Kidney epithelial cell (primary cell): ENCODE data around the gene GABRR3. TPM values are rescaled to one million over a fixed set of nuclear protein-coding genes. Genes with fewer than 3 reads are reported as not detected.

Experiments used
- DNase-seq: peaks from one replicate; pipeline ENCODE4 v3.0.0-alpha.2; 2010; ENCODE audit warnings: low read depth
- H3K27me3 ChIP-seq: 2 replicates; pipeline ENCODE4 v1.6.0; 2011; ENCODE audit warnings: low read length; ENCODE audit not compliant: control insufficient read depth, insufficient read depth
- H3K36me3 ChIP-seq: 2 replicates; pipeline ENCODE4 v1.5.1; 2011; ENCODE audit warnings: low read length; ENCODE audit not compliant: control insufficient read depth, insufficient read depth
- H3K4me3 ChIP-seq: 2 replicates; pipeline ENCODE4 v1.5.1; 2011; ENCODE audit warnings: low read depth, mild to moderate bottlenecking, control low read depth, low read length
- total RNA-seq: library from RNA; depleted of rRNA; stranded (reverse); fragments of >200 nt; gene quantifications from 2 replicates; pipeline ENCODE4 v1.2.3, GENCODE V29; 2015
- TF ChIP-seq, protein P1 (sequence below): IDR thresholded peaks from 2 replicates; pipeline ENCODE4 v1.5.1; 2011; ENCODE audit warnings: mild to moderate bottlenecking, moderate library complexity, low read length, control low read depth, inconsistent platforms; ENCODE audit not compliant: insufficient read depth, poor library complexity, severe bottlenecking

Gene GABRR3
- total RNA-seq, 1 donor from 2014 or later, result not detected

DNA sequence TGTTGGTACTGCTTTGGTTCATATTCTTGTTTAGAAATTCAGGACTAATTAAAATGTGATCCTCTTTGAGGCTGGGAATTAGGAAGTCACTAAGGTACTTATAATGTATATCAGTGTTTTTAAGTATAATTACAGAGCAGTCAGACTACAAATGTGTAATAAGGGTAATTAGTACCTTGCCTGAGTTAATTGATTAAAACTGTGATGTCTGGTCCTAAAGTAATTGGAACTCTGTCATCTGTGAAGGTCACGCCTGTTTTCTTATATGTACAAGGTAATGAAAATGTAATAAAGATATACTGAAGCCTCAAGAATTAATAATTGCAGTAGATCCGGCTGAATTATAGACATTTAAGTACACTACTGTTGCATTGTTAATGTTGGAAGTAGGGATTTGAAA lies 95.7 kb downstream of the GABRR3 start:
- no peak overlapping the region for H3K4me3 ChIP-seq
- no peak for DNase-seq
- TF ChIP-seq, protein P1, sequence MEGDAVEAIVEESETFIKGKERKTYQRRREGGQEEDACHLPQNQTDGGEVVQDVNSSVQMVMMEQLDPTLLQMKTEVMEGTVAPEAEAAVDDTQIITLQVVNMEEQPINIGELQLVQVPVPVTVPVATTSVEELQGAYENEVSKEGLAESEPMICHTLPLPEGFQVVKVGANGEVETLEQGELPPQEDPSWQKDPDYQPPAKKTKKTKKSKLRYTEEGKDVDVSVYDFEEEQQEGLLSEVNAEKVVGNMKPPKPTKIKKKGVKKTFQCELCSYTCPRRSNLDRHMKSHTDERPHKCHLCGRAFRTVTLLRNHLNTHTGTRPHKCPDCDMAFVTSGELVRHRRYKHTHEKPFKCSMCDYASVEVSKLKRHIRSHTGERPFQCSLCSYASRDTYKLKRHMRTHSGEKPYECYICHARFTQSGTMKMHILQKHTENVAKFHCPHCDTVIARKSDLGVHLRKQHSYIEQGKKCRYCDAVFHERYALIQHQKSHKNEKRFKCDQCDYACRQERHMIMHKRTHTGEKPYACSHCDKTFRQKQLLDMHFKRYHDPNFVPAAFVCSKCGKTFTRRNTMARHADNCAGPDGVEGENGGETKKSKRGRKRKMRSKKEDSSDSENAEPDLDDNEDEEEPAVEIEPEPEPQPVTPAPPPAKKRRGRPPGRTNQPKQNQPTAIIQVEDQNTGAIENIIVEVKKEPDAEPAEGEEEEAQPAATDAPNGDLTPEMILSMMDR, result no peak
- peaks cover 1% of the 10 kb centered on the region for H3K36me3 ChIP-seq
- no peaks in the 10 kb centered on the region for H3K27me3 ChIP-seq

DNA sequence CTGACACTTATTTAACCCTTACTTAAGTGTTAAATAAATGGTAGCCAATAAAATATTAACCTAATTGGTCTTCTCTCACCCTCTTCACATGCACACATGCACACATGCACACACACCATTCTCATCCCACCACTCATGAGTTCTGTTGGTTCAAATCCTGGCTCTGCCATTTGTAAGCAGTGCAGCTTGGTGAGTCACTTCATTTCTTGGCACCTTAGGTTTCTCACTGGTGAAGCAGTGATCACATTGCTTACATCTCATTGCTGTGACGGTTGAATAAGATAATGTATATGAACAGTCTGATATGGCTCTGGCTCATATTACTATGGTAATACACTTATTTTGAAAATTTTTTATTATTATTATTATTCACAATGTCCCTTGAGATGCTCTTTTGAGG lies 96.7 kb downstream of the GABRR3 start:
- no peaks in the 10 kb centered on the region for H3K27me3 ChIP-seq
- peaks cover 1% of the 10 kb centered on the region for H3K36me3 ChIP-seq
- no peak for DNase-seq
- TF ChIP-seq, protein P1, result no peak
- no peak overlapping the region for H3K4me3 ChIP-seq

DNA sequence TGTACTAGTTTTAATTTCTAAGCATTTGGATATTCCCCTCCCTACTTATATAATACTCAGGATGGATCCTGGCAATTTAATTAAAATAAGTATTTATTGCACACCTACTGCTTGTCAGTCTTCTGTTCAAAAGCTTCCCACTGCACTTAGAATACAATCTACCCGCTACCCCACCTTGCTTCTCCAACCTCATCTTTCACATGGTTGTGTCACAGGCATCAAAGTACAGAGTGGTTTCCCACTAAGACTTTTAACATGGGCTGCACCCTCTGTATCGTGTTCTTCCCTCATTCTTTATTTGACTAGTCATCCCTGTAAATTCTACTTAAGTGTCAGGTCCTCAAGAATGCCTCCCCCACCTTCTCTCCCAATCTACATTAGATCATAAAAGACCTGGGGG lies 97.9 kb downstream of the GABRR3 start:
- H3K36me3 ChIP-seq, result peaks cover 1% of the 10 kb centered on the region

DNA sequence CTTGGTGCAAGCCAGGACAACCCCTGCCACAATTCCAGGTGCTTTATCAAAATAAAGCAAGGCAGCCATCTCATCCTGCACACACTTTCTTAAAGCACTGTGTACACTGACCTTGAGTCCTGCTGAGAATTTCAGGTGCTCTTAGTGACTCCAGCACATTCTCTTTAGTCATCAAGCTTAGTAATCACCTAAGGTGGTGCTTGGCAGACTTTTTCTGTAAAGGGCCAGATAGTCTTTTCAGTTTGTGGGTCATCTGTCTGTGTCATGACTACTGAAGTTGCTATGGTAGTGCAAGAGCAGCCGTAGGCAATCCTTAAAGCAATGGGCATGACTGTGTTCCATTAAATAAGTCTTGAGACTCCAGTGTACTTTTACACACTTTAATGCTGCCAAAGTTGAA lies 99.3 kb downstream of the GABRR3 start:
- peaks cover 1% of the 10 kb centered on the region for H3K36me3 ChIP-seq
- DNase-seq, result no peak
- H3K27me3 ChIP-seq, result no peaks in the 10 kb centered on the region
- no peak overlapping the region for H3K4me3 ChIP-seq
- TF ChIP-seq, protein P1, result no peak

More for the DNA sequence above, 97.9 kb downstream of the GABRR3 start:
- no peak overlapping the region for H3K4me3 ChIP-seq
- DNase-seq, result no peak
- TF ChIP-seq, protein P1, result no peak
- H3K27me3 ChIP-seq, result no peaks in the 10 kb centered on the region

Other genes starting within 250 kb of the GABRR3 start
- 10.5 and 13.1 TPM in 2 replicates for gene CRYBG3, start 213.3 kb downstream of the GABRR3 start, total RNA-seq
- 21.5 and 22.0 TPM in 2 replicates for gene RIOX2, start 62.9 kb downstream of the GABRR3 start, total RNA-seq
- not detected in 2 replicates for gene OR5AC2, start 51.9 kb upstream of the GABRR3 start, total RNA-seq
- not detected in 2 replicates for gene OR5H1, start 95.4 kb upstream of the GABRR3 start, total RNA-seq
- not detected in 2 replicates for gene OR5H14, start 112.2 kb upstream of the GABRR3 start, total RNA-seq
- gene OR5H15, start 131.4 kb upstream of the GABRR3 start, total RNA-seq, result not detected in 2 replicates
- gene OR5H6, start 228.9 kb upstream of the GABRR3 start, total RNA-seq, result not detected in 2 replicates
- gene OR5H2, start 247.2 kb upstream of the GABRR3 start, total RNA-seq, result not detected in 2 replicates